RWPE2 (cell line): ENCODE data around the gene TRPM2.
A peak's percentile ranks its signal among the peaks of the same experiment; 100 is the strongest.

ENCODE experiments used
- ATAC-seq: fragments of 200-7000 bp; cut with Tn5 transposase; 3 replicates; pipeline ENCODE4 v1.9.1; 2021; ENCODE audit warnings: low read depth
- DNase-seq: peaks from one replicate; pipeline ENCODE4 v3.0.0-alpha.2; 2020; ENCODE audit warnings: low spot score
- H3K27ac ChIP-seq: fragments of 450-650 bp; 2 replicates; pipeline ENCODE4 v1.5.1; 2017; ENCODE audit warnings: mild to moderate bottlenecking; ENCODE audit not compliant: poor library complexity, severe bottlenecking
- H3K27me3 ChIP-seq: fragments of 250-450 bp; sonication (Bioruptor Pico); 2 replicates; pipeline ENCODE4 v1.5.1; 2021; ENCODE audit warnings: mild to moderate bottlenecking, moderate library complexity; ENCODE audit not compliant: insufficient read depth, poor library complexity, severe bottlenecking
- H3K36me3 ChIP-seq: fragments of 250-450 bp; sonication (Bioruptor Pico); 2 replicates; pipeline ENCODE4 v1.5.1; 2020; ENCODE audit warnings: low read depth, mild to moderate bottlenecking, moderate library complexity
- H3K4me1 ChIP-seq: fragments of 250-450 bp; sonication (Bioruptor Pico); 2 replicates; pipeline ENCODE4 v1.5.1; 2021; ENCODE audit warnings: mild to moderate bottlenecking, moderate library complexity; ENCODE audit not compliant: insufficient read depth, poor library complexity, severe bottlenecking
- H3K4me3 ChIP-seq: fragments of 250-450 bp; sonication (Bioruptor Pico); 2 replicates; pipeline ENCODE4 v1.5.1; 2021; ENCODE audit warnings: mild to moderate bottlenecking, moderate library complexity; ENCODE audit not compliant: severe bottlenecking
- H3K9me3 ChIP-seq: fragments of 250-450 bp; sonication (Bioruptor Pico); 2 replicates; pipeline ENCODE4 v1.5.1; 2021; ENCODE audit warnings: mild to moderate bottlenecking, moderate library complexity; ENCODE audit not compliant: severe bottlenecking
- CTCF ChIP-seq: fragments of 450-650 bp; IDR thresholded peaks from one replicate; pipeline ENCODE4 v1.5.1; 2017; ENCODE audit warnings: mild to moderate bottlenecking, moderate library complexity; ENCODE audit not compliant: poor library complexity, severe bottlenecking

TRPM2 gene

GRCh38 chr21:44462086-44462833 is 108.8 kb downstream of the TRPM2 start:
- TF ChIP-seq CTCF = no peak
- H3K4me3 ChIP-seq = no peak overlapping the region
- no peak overlapping the region for H3K27ac ChIP-seq
- H3K36me3 ChIP-seq = no peaks in the 10 kb centered on the region
- no peaks in the 10 kb centered on the region for H3K4me1 ChIP-seq
- ATAC-seq (0 out of 3 replicates have a peak, but pooled peaks have one; percentile 17), DNase-seq (no peak)
- no peaks in the 10 kb centered on the region for H3K27me3 ChIP-seq
- no peaks in the 10 kb centered on the region for H3K9me3 ChIP-seq

GRCh38 chr21:44462834-44463200 is 109.4 kb downstream of the TRPM2 start:
- DNase-seq = no peak

GRCh38 chr21:44463724-44464123 is 110.3 kb downstream of the TRPM2 start:
- Histone ChIP-seq H3K4me1 (no peaks in the 10 kb centered on the region), H3K9me3 (no peaks in the 10 kb centered on the region), H3K4me3 (no peak overlapping the region), H3K36me3 (no peaks in the 10 kb centered on the region), H3K27me3 (no peaks in the 10 kb centered on the region), H3K27ac (no peak overlapping the region)
- DNase-seq (no peak), ATAC-seq (no peak)
- no peak for TF ChIP-seq CTCF

More at GRCh38 chr21:44462834-44463200, 109.4 kb downstream of the TRPM2 start:
- Histone ChIP-seq H3K27ac (no peak overlapping the region), H3K27me3 (no peaks in the 10 kb centered on the region), H3K4me1 (no peaks in the 10 kb centered on the region), H3K4me3 (no peak overlapping the region), H3K36me3 (no peaks in the 10 kb centered on the region), H3K9me3 (no peaks in the 10 kb centered on the region)
- ATAC-seq = no peak
- TF ChIP-seq CTCF = no peak

- Histone ChIP-seq H3K27me3 (no peaks in the 10 kb centered on the region), H3K36me3 (no peaks in the 10 kb centered on the region), H3K4me3 (no peak overlapping the region), H3K9me3 (no peaks in the 10 kb centered on the region), H3K4me1 (no peaks in the 10 kb centered on the region), H3K27ac (no peak overlapping the region)
- no peak for TF ChIP-seq CTCF
- DNase-seq = no peak
- ATAC-seq = no peak
Measured at GRCh38 chr21:44464351-44464750, 110.9 kb downstream of the TRPM2 start.

- H3K27me3 ChIP-seq = no peaks in the 10 kb centered on the region
- no peaks in the 10 kb centered on the region for H3K36me3 ChIP-seq
- no peak overlapping the region for H3K27ac ChIP-seq
- H3K4me3 ChIP-seq = no peak overlapping the region
- no peak for ATAC-seq
- TF ChIP-seq CTCF = no peak
- no peaks in the 10 kb centered on the region for H3K9me3 ChIP-seq
- H3K4me1 ChIP-seq = no peaks in the 10 kb centered on the region
- no peak for DNase-seq
Measured at GRCh38 chr21:44466351-44466954, 113.0 kb downstream of the TRPM2 start.
